AG04450 (cell line): Measurements from ENCODE around the gene SIRPG. TPM values are rescaled to one million over a fixed set of nuclear protein-coding genes. Genes with fewer than 3 reads are reported as not detected.

Source experiments
- CTCF ChIA-PET: fragments of 300-600, 350-600 bp; formaldehyde crosslinking; extraction: SDS; loops from one replicate; lab custom pipeline; 2022; ENCODE audit warnings: antibody characterized with exemption, inconsistent platforms; lab: Charles Lee
- POLR2A ChIA-PET: fragments of 350-600 bp; formaldehyde crosslinking; extraction: SDS; loops from one replicate; lab custom pipeline; 2021; ENCODE audit warnings: antibody characterized with exemption, inconsistent platforms; lab: Yijun Ruan, JAX
- DNase-seq: peaks from one replicate; pipeline ENCODE4 v3.0.0-alpha.2; 2011; ENCODE audit warnings: low read depth, low spot score
- H3K27ac ChIP-seq: one replicate; pipeline ENCODE4 v1.5.1; 2012; ENCODE audit warnings: low read depth, low read length, control low read depth
- H3K27me3 ChIP-seq: one replicate; pipeline ENCODE4 v1.6.0; 2012; ENCODE audit warnings: low read length; ENCODE audit not compliant: control insufficient read depth, insufficient read depth
- H3K4me3 ChIP-seq: 2 replicates; pipeline ENCODE4 v1.5.1; 2011; ENCODE audit warnings: mild to moderate bottlenecking, low read depth, low read length, control low read depth
- H3K9me3 ChIP-seq: 2 replicates; pipeline ENCODE4 v1.5.1; 2012; ENCODE audit warnings: low read length; ENCODE audit not compliant: control insufficient read depth, insufficient read depth
- CTCF ChIP-seq: IDR thresholded peaks from 2 replicates; pipeline ENCODE4 v1.5.1; 2011; ENCODE audit warnings: low read depth, low read length, control low read depth, inconsistent platforms
- polyA plus RNA-seq: library from polyadenylated mRNA; depleted of rRNA; stranded (reverse); fragments of >200 nt; gene quantifications from 2 replicates; pipeline ENCODE4 v1.2.3, GENCODE V29; 2011

The SIRPG gene
- polyA plus RNA-seq, 1 experiment = not detected

DNA sequence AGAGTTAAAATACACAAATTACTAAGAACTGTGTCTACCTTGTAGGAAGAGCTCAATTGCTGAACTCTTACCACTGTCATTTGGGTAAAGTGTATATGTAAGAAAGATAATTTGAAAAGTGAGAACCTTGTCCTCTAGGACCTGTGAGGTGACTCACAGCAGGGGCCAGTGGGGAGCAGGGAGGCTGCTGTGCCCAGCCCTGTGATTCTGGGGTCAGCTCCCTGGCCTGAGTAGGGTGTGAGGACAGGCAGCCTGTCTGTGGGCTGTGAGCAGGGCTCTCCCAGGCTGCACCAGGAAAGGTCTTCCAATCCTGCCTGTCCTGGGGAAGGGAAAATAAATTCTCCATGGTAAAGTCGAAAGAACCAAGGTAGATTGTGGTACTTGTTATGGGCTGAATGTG lies 27.3 kb upstream of the SIRPG start:
- ChIA-PET CTCF (no interaction called here), POLR2A (no interaction called here)
- H3K9me3 ChIP-seq = no peaks in the 10 kb centered on the region
- no peak for TF ChIP-seq CTCF
- no peak overlapping the region for H3K27ac ChIP-seq
- H3K27me3 ChIP-seq = no peaks in the 10 kb centered on the region
- no peak for DNase-seq
- H3K4me3 ChIP-seq = no peak overlapping the region

DNA sequence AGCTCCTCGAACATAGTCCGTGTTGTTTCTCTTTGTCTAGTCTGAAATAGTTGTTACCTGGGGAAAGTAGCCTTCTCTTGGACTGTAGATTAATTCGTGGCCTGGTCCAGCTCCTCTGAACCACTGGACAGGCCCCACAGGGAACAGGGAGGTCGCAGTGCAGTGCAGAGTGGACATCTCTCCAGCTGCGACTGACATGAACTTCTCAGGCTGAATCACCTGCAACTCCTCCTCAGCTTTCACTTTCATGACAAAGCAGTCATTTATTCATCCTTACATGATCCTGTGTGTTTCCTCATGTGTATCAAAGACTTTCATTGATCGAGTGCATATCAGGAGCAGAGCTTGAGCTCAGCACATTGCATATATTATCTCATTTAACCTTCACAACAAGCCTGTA lies 19.1 kb upstream of the SIRPG start:
- H3K4me3 ChIP-seq = no peak overlapping the region
- CTCF ChIA-PET = no interaction called here
- no peak for DNase-seq
- H3K27ac ChIP-seq = no peak overlapping the region
- peaks cover 6% of the 10 kb centered on the region for H3K27me3 ChIP-seq
- H3K9me3 ChIP-seq = no peaks in the 10 kb centered on the region
- TF ChIP-seq CTCF = no peak
- POLR2A ChIA-PET = no interaction called here

GRCh38 chr20:1674990-1675780 lies 17.6 kb upstream of the SIRPG start:
- ChIA-PET CTCF (no interaction called here), POLR2A (no interaction called here)
- H3K4me3 ChIP-seq = no peak overlapping the region
- H3K27me3 ChIP-seq = peaks cover 6% of the 10 kb centered on the region
- TF ChIP-seq CTCF = no peak
- H3K27ac ChIP-seq = no peak overlapping the region
- H3K9me3 ChIP-seq = no peaks in the 10 kb centered on the region
- DNase-seq = no peak

DNA sequence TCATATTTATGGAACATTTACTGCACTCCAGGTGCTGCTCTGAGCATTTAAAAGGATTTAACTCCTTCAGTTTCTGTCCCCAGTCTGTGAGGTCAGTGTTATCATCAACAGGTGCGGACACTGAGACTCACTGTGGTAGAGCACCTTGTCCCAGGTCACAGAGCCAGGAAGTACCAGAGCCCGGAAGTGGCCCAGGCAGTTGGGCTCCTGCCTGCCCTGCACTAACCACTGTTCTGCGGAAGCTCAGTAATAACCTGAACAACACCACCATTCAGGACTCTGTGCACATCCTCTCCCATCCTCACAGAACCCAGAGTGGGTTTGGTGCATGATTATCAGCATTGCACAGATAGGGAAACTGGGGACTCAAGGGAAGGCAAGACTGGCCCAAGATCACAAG lies 16.8 kb upstream of the SIRPG start:
- Histone ChIP-seq H3K9me3 (no peaks in the 10 kb centered on the region), H3K27me3 (peaks cover 6% of the 10 kb centered on the region), H3K4me3 (no peak overlapping the region), H3K27ac (peak overlapping the region; percentile 21)
- DNase-seq = no peak
- ChIA-PET POLR2A (no interaction called here), CTCF (no interaction called here)
- TF ChIP-seq CTCF = no peak

DNA sequence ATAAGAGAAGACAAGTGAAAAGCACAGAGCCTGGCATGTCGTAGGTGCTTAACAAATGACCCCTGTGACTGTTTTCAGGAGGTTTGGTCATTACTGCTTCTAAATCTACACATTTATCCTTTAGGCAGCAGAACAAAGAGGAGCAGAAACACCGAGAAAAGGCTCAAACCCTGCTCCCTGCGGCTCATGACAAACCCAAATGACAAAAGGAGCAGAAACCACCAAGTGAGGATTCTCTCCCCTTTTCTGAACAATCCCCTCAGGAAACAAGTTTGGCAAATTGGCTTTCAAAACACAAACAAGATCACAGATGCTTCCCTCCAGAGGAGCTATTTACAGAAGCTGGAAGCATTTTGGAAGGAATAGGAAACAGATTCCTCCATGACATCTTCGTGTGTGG lies 15.8 kb upstream of the SIRPG start:
- ChIA-PET POLR2A (no interaction called here), CTCF (no interaction called here)
- peaks cover 6% of the 10 kb centered on the region for H3K27me3 ChIP-seq
- no peak overlapping the region for H3K27ac ChIP-seq
- H3K4me3 ChIP-seq = no peak overlapping the region
- no peaks in the 10 kb centered on the region for H3K9me3 ChIP-seq
- no peak for DNase-seq
- TF ChIP-seq CTCF = no peak
